SK-N-SH treated with all-trans-retinoic acid at 6 μM for 48 hours (cell line): Measurements from ENCODE around the gene BNC2.

Source experiments
- ATAC-seq: fragments of 200-7000 bp; cut with Tn5 transposase; 3 replicates; pipeline ENCODE4 v1.9.1; 2020; ENCODE audit warnings: mild to moderate bottlenecking, moderate library complexity
- ARNTL ChIP-seq: fragments of 450-650 bp; formaldehyde crosslinking; IDR thresholded peaks from 2 replicates; pipeline ENCODE4 v1.5.0; 2020; ENCODE audit warnings: low read depth, mild to moderate bottlenecking, moderate library complexity, borderline replicate concordance
- BACH2 ChIP-seq: fragments of 250-450 bp; sonication (Bioruptor Pico); IDR thresholded peaks from 2 replicates; pipeline ENCODE4 v1.9.0; 2021; ENCODE audit warnings: mild to moderate bottlenecking, borderline replicate concordance
- CSDC2 ChIP-seq: fragments of 250-450 bp; sonication (Bioruptor Pico); IDR thresholded peaks from 2 replicates; pipeline ENCODE4 v1.5.0; 2020; ENCODE audit warnings: mild to moderate bottlenecking, moderate library complexity
- CSRNP3 ChIP-seq: fragments of 250-450 bp; sonication (Bioruptor Pico); IDR thresholded peaks from 2 replicates; pipeline ENCODE4 v1.5.1; 2021; ENCODE audit warnings: mild to moderate bottlenecking, moderate library complexity
- GLIS3 ChIP-seq: fragments of 250-450 bp; sonication (Bioruptor Pico); IDR thresholded peaks from 2 replicates; pipeline ENCODE4 v1.5.0; 2020; ENCODE audit warnings: mild to moderate bottlenecking, moderate library complexity
- ISL1 ChIP-seq: fragments of 250-450 bp; sonication (Bioruptor Pico); IDR thresholded peaks from 2 replicates; pipeline ENCODE4 v2.1.2; 2022; ENCODE audit warnings: mild to moderate bottlenecking, moderate library complexity
- OSR1 ChIP-seq: fragments of 250-450 bp; sonication (Bioruptor Pico); IDR thresholded peaks from 2 replicates; pipeline ENCODE4 v1.8.0; 2022; ENCODE audit warnings: moderate library complexity, mild to moderate bottlenecking, inconsistent platforms
- PATZ1 ChIP-seq: fragments of 250-450 bp; sonication (Bioruptor Pico); IDR thresholded peaks from 2 replicates; pipeline ENCODE4 v1.8.0; 2020; ENCODE audit warnings: mild to moderate bottlenecking, moderate library complexity, borderline replicate concordance
- POU6F1 ChIP-seq: fragments of 250-450 bp; sonication (Bioruptor Pico); IDR thresholded peaks from 2 replicates; pipeline ENCODE4 v1.8.0; 2021; ENCODE audit warnings: low read depth, mild to moderate bottlenecking, moderate library complexity, borderline replicate concordance
- RARB ChIP-seq: fragments of 250-450 bp; sonication (Bioruptor Pico); IDR thresholded peaks from 2 replicates; pipeline ENCODE4 v1.8.0; 2021; ENCODE audit warnings: mild to moderate bottlenecking, moderate library complexity
- SNAI2 ChIP-seq: fragments of 250-450 bp; sonication (Bioruptor Pico); IDR thresholded peaks from 2 replicates; pipeline ENCODE4 v1.5.0; 2020; ENCODE audit warnings: mild to moderate bottlenecking, moderate library complexity
- TCF4 ChIP-seq: fragments of 250-450 bp; sonication (Bioruptor Pico); IDR thresholded peaks from 2 replicates; pipeline ENCODE4 v1.8.0; 2021; ENCODE audit warnings: mild to moderate bottlenecking, moderate library complexity, borderline replicate concordance
- TOX ChIP-seq: fragments of 250-450 bp; sonication (Bioruptor Pico); IDR thresholded peaks from 2 replicates; pipeline ENCODE4 v1.8.0; 2021; ENCODE audit warnings: mild to moderate bottlenecking, moderate library complexity, borderline replicate concordance
- TSHZ2 ChIP-seq: fragments of 250-450 bp; sonication (Bioruptor Pico); IDR thresholded peaks from 2 replicates; pipeline ENCODE4 v1.5.0; 2020; ENCODE audit warnings: mild to moderate bottlenecking, moderate library complexity
- ZC3H10 ChIP-seq: fragments of 250-450 bp; sonication (Bioruptor Pico); IDR thresholded peaks from 2 replicates; pipeline ENCODE4 v1.5.1; 2021; ENCODE audit warnings: mild to moderate bottlenecking, moderate library complexity
- ZFP3 ChIP-seq: fragments of 250-450 bp; sonication (Bioruptor Pico); IDR thresholded peaks from 2 replicates; pipeline ENCODE4 v1.5.0; 2020; ENCODE audit warnings: mild to moderate bottlenecking, moderate library complexity
- ZFP30 ChIP-seq: fragments of 450-650 bp; formaldehyde crosslinking; IDR thresholded peaks from 2 replicates; pipeline ENCODE4 v1.5.0; 2022; ENCODE audit warnings: mild to moderate bottlenecking, moderate library complexity
- ZNF565 ChIP-seq: fragments of 450-650 bp; formaldehyde crosslinking; conservative IDR thresholded peaks from 2 replicates; pipeline ENCODE4 v1.5.0; 2020; ENCODE audit warnings: low read depth, mild to moderate bottlenecking, moderate library complexity
- ZNF70 ChIP-seq: fragments of 450-650 bp; formaldehyde crosslinking; IDR thresholded peaks from 2 replicates; pipeline ENCODE4 v1.5.0; 2020; ENCODE audit warnings: mild to moderate bottlenecking, moderate library complexity
- ZNF8 ChIP-seq: fragments of 450-650 bp; formaldehyde crosslinking; IDR thresholded peaks from 2 replicates; pipeline ENCODE4 v1.5.0; 2020; ENCODE audit warnings: mild to moderate bottlenecking, moderate library complexity

Gene BNC2

GRCh38 chr9:16718952-16719351 is 151.5 kb downstream of the BNC2 start (continued):
- TF ChIP-seq POU6F1 (no peak), TCF4 (CRISPR knock-in tag) (no peak)
- TF ChIP-seq, all 23 proteins: peak for 0

- ATAC-seq: no peak
Measured at GRCh38 chr9:16718296-16718695, 152.2 kb downstream of the BNC2 start.

GRCh38 chr9:16716601-16717000 is 153.9 kb downstream of the BNC2 start:
- TF ChIP-seq SNAI2 (CRISPR knock-in tag) (no peak), ISL1 (CRISPR knock-in tag) (no peak), POU6F1 (no peak), GLIS3 (no peak), ARNTL (CRISPR knock-in tag) (no peak), OSR1 (CRISPR knock-in tag) (no peak), RARB (CRISPR knock-in tag) (no peak), TCF4 (CRISPR knock-in tag) (no peak), ZNF565 (CRISPR knock-in tag) (no peak), TOX (CRISPR knock-in tag) (no peak), ZFP30 (CRISPR knock-in tag) (no peak), BACH2 (CRISPR knock-in tag) (no peak)
- TF ChIP-seq, all 23 proteins: peak for 0
- no peak for ATAC-seq

More at GRCh38 chr9:16718296-16718695, 152.2 kb downstream of the BNC2 start:
- TF ChIP-seq ZC3H10 (CRISPR knock-in tag) (no peak), ARNTL (CRISPR knock-in tag) (no peak), ZNF70 (CRISPR knock-in tag) (no peak), SNAI2 (CRISPR knock-in tag) (no peak), CSDC2 (CRISPR knock-in tag) (no peak), CSRNP3 (CRISPR knock-in tag) (no peak), PATZ1 (CRISPR knock-in tag) (no peak), GLIS3 (no peak), TOX (CRISPR knock-in tag) (no peak), ZFP3 (CRISPR knock-in tag) (no peak), ISL1 (CRISPR knock-in tag) (no peak), TCF4 (CRISPR knock-in tag) (no peak), ZNF8 (no peak), RARB (CRISPR knock-in tag) (no peak), TSHZ2 (CRISPR knock-in tag) (no peak), OSR1 (CRISPR knock-in tag) (no peak)
